Islet of Langerhans (tissue), 1 donor: Measurements from ENCODE around the gene ARRB2.
"Not testable (repeated sequence)": the region's sequence is repeated elsewhere in the genome, so short reads cannot be mapped to it uniquely, and the experiment has no call there.

Experiments used
- FAIRE-seq: peaks from one replicate; lab custom pipeline; 2011; peaks lifted over from hg19 to GRCh38; lab: Jason Lieb, UNC

The ARRB2 gene

DNA sequence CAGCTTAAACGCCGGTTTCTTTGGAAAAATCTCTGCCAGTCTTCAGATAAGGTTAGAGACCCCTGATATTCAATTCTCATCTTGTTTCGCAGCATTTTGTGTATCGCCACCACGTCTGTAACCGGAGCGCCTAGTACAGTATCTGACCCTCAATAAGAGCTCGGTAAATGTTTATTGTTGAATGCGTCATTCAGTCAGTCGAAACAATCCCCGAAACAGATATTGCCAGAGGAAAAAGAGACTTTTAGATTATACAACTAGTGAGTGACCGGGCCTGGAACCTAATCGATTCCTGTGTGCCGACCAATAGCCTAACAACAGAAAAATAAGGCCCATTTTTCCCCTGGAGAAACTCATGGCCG lies 7.1 kb upstream of the ARRB2 start:
- FAIRE-seq = no peak

DNA sequence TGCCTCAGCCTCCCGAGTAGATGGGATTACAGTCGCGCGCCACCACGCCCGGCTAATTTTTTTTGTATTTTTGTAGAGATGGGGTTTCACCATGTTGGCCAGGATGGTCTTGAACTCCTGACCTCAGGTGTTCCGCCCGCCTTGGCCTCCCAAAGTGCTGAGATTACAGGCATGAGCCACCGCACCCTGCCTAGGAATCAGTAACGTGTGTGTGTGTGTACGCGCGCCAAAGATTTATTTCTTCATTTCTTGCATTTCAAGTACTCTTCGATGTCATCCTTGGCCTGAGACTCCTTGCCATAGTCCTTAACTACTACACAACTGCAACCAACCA lies 5.9 kb upstream of the ARRB2 start:
- FAIRE-seq = not testable (repeated sequence)

DNA sequence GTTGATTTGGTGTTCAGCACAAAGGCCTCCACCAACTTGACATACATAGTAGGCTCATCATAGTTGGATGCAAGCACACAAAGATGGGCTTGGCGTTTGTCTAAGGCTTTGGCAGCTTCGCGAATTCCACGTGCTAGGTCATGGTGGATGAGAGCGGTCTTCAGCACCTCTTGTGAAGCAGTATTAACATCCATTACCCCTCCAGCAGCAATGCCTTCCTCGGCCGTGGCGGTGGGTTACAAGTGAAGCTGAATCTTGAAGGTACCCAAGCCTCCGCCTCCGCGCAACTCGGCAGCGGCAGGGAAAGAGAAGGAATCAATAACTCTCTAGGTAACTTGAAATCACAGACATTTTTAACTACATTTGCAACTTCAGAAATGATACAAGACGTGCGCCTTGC lies 5.4 kb upstream of the ARRB2 start:
- no peak for FAIRE-seq

DNA sequence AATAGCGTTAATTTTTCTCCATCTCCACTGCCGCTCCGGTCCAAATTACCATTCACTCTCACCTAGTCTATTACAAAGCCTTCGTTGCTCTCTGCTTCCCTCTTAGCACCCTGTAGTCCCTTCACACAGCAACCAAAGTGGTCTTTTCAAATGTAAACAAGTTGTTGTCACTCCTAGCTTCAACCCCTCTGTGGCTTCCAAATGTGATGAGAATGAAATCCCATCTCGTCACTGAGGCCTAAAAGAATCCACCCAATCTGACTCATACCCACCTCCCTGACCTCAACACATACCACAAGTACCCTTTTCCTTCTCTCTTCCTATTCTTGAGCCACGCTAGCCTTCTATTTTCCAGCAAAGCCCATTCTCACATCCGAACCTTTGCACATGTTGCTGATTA lies 4.3 kb upstream of the ARRB2 start:
- FAIRE-seq = no peak

DNA sequence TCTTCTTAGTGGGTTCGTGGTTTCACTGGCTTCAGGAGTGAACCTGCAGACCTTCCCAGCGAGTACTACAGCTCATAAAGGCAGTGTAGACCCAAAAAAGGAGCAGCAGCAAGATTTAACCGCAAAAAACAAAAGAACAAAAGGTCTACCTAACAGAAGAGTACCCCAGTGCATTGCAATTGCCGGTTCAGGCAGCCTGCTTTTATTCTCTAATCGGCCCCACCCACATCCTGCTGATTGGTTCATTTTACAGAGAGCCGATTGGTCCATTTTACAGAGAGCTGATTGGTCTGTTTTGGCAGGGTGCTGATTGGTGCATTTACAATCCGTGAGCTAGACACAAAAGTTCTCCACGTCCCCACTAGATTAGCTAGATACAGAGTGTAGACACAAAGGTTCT lies 2.0 kb upstream of the ARRB2 start:
- FAIRE-seq = no peak

DNA sequence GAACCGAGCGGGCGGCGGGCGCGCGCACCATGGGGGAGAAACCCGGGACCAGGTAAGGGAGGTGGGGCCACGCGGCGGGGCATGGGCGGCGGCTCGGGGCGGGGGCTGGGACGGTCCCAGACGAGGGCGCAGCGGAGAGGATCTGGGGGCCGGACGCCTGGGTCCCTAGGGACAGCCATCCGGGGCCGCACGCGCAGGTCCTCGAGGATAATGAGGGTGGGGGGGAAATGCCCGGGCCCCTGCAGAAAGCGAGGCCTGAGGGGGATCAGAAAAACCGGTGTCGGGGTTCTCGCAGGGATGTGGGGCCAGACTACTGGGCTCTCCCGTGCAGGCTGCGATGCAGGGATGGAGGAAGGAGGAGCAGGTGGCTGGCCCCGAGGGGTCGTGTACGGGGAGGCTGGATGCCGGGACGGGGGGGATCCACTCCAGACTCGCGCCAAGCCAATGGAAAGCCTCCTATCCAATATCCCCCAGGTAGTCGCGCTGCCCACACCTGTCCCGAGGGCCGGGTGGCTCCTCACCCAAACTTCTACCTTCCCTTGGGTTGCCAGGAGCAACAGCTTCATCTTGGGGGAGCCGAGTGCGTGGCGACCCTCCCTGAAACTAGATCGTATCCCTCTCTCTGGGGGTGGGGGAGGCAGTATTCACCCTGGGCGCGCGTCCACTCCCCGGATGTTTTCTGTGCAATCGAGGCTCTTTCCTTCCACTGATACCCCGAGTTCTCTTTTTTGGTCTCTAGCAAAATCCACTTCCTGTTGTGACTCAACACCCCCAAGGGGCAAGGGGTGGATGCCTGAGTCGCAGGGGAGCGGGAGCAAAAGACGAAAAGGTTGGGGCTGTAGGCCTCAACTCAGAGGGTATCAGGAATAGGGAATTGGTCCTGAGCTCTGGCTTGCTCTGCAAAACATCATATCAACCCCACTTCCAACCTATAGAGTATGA lies 532 bp downstream of the ARRB2 start:
- FAIRE-seq = no peak

DNA sequence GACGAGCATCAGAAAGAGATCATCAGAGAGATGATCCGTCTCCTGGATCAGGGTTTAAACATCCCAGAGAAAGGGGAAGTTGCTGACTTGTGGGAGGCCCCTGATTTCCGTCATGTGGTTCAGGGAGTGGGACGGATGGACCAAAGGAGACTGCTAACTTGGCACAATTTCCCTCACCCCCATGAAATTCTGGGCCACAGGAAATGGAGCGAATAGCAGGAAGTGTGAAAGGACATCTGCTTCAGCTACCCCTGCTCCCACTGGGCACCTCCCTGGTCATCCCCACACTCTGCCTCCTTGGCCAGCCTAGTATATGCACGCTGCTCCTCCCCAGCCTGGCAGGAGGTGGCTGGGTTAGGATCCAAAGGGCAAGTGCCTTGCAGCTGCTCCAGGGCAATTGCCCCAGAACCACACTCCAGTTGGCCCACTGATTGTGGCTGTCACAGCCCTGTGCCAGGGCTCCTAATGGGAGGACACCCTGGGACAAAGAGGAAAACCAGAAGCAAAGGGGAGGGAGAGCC lies 1.3 kb downstream of the ARRB2 start:
- no peak for FAIRE-seq

DNA sequence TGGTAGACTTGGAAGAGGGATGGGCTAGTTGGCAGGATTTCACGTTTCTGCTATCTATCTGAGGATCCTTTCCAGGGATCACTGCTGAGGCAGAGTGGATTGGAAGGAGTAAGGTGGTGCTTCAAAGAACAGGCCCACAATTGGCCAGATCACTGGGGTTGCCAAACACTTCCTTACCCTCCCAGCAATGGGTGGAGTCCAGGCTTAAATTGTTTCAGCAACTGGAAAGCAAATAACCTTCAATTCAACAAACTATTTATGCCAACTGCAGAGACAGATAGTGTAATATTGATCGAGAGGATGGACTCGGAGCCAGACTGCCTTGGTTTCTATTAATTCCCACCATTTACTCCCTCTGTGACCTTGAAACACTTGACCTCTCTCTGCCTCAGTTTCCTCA lies 2.1 kb downstream of the ARRB2 start:
- no peak for FAIRE-seq

DNA sequence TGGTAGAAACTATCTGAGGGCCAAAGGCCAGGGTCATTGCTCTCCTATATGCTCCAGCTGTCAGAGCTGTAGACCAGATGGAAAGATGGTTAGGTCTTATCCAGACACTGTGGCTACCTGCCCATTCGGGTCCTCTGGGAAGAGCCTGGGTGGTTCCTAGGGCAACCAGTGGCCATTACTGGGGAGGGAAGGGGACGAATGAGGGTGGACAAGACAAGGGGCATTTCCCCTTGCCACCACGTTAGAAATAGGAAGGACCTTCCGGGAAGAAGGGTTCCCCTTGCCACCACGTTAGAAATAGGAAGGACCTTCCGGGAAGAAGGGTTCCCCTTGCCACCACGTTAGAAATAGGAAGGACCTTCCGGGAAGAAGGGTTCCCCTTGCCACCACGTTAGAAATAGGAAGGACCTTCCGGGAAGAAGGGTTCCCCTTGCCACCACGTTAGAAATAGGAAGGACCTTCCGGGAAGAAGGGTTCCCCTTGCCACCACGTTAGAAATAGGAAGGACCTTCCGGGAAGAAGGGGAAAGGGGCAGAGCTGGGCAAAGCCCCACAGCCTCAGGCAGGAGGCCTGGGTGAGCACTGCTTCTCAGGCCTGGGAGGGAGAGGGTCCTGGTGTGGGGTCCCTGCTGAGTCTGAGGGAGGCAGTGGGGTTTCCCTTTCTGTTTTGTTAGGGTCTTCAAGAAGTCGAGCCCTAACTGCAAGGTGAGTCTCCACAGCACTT lies 4.1 kb downstream of the ARRB2 start:
- not testable (repeated sequence) for FAIRE-seq

DNA sequence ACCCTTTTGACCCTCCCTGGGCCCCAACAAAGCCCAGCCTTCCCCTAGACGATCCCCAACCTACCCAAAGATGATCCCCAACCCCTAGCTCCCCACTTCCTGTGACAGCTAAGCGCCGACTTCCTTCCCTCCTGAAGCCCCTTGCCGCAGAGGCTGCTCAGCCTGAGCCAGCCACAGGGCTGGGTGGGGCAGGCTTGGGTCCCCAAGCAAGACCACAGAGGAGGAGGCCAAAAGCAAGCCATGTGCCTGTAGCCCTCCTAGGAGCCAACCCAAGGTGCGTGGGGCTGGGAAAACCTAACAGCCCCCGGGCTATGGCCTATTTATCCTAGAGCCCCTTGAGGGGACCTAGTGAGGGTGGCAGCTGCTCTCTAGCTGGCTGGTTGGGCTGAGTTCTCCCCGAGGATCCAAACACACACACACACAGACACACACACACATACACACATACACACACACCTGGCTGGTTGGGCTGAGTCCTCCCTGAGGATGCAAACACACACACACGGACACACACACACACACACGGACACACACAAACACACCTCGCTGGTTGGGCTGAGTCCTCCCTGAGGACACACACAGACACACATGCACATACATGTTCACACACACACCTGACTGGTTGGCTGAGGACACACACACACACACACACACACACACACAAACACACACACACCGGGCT lies 4.8 kb downstream of the ARRB2 start:
- no peak for FAIRE-seq

DNA sequence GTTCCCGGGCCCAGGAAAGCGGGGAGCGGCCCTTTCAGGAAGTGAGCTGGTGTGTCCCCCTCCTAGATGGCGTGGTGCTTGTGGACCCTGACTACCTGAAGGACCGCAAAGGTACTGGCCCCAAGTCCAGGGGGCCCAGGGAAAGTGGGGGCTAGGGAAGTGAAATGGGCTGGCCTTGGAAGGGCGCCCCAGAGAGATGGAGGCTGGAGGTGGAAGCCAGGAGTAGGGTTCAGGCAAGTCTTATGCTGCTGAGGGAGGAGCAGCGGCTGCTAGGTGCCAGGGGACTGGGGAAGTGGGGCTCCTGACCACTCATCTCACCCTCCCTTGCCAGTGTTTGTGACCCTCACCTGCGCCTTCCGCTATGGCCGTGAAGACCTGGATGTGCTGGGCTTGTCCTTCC lies 5.6 kb downstream of the ARRB2 start:
- no peak for FAIRE-seq

DNA sequence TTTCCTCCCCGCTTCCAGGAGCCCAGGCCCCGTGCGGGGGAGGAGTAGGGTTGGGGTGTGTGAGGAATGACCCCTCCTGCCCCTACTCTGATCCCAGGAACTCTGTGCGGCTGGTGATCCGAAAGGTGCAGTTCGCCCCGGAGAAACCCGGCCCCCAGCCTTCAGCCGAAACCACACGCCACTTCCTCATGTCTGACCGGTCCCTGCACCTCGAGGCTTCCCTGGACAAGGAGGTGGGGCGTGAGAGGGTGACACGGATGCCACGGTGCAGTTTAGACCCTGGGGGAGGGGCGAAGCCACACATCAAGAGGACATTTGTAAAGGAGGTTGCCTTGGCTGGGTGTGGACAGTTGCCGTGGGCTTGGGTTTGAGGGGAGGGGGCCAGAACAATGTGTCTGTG lies 7.4 kb downstream of the ARRB2 start:
- no peak for FAIRE-seq

DNA sequence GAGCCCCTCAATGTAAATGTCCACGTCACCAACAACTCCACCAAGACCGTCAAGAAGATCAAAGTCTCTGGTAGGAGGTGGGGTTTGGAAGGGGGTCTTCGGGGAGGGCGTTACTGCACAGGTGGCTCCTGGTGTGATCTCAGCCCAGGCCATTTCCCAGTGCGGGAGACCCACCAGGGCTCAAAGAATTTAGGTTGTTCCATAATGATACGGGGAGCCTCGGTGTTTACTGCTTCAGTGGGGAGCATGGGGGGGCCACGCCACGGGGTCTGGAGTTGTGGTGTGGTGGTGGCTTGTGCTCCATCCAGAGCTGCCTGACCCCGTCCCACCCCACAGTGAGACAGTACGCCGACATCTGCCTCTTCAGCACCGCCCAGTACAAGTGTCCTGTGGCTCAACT lies 7.8 kb downstream of the ARRB2 start:
- FAIRE-seq = no peak

DNA sequence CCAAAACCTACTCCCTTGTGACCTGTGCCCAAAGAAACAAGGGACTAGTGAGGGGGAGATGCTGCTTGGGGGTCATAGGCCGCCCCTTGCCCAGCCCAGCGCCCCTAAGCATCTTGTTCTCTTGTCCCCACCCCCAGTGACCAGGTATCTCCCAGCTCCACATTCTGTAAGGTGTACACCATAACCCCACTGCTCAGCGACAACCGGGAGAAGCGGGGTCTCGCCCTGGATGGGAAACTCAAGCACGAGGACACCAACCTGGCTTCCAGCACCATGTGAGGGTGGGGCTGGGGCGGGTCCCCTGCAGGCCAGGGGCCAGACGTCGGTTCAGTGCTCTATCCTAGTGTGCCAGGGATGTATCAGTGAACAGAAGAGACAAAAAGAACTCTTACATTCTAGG lies 8.7 kb downstream of the ARRB2 start:
- no peak for FAIRE-seq

DNA sequence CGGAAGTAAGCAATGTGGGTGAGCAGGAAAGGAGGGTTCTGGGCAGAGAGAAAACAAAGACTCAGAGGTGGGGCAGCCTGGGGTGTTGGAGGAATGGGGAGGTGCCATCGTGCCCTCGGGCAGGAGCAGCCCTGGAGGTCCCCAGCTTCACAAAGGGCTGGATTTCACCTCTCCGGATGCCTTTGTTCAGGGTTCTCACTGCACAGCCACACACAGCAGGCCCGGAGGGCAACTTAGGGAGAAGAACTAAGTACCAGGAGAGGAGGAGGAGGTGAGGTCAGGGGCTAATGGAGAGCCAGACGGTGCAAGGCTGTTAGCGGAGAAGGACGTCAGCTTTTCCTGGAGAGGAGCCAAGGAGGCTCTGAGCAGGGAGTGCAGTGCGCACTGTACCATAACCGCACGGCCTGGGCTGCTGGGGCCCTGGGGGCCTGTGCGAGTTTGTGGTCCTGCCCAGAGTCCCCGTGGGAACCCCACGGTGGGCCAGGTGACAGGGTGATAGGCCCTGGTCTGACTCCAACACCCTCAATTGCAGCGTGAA lies 9.3 kb downstream of the ARRB2 start:
- no peak for FAIRE-seq

DNA sequence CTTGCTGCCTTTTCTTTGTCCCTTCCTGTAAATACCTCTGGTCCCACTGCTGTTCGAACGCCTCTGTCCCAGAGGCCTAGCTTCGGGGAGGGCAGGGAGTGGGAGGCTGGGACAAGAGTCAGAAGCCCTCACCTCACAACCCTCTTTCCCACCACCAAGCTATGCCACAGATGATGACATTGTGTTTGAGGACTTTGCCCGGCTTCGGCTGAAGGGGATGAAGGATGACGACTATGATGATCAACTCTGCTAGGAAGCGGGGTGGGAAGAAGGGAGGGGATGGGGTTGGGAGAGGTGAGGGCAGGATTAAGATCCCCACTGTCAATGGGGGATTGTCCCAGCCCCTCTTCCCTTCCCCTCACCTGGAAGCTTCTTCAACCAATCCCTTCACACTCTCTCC lies 10.4 kb downstream of the ARRB2 start:
- FAIRE-seq = no peak

DNA sequence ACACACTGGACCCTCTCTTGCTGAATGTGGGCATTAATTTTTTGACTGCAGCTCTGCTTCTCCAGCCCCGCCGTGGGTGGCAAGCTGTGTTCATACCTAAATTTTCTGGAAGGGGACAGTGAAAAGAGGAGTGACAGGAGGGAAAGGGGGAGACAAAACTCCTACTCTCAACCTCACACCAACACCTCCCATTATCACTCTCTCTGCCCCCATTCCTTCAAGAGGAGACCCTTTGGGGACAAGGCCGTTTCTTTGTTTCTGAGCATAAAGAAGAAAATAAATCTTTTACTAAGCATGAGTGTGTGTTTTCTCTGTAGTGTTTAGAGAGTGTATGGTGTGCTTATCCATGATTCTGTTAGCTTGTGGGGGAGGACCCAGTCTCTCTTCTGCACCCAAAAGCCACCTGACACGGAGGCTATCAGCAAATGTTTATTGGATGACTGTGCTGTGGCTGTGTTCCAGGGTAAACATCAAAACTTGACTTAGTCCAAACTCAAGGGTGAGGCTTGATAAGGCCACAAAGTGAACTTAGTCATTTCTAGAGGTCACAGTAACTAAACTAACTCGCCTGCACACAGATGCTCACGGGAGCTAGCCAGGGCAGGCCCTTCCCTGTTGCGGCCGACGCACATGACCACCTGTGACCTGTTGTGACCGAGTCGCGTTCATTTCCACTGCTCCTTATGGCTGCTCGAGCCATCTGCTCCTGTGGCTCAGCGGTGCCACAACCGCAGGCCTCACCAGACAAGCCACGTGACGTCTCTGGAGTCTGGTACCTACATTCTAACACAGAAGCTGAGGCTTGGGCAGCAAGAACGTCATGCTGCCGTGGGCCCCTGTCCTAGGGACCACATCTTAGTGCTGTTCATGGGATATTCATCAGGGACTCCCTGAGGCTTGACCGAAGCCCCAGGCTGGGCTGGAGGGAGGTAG lies 11.0 kb downstream of the ARRB2 start:
- FAIRE-seq = peak; percentile 87

DNA sequence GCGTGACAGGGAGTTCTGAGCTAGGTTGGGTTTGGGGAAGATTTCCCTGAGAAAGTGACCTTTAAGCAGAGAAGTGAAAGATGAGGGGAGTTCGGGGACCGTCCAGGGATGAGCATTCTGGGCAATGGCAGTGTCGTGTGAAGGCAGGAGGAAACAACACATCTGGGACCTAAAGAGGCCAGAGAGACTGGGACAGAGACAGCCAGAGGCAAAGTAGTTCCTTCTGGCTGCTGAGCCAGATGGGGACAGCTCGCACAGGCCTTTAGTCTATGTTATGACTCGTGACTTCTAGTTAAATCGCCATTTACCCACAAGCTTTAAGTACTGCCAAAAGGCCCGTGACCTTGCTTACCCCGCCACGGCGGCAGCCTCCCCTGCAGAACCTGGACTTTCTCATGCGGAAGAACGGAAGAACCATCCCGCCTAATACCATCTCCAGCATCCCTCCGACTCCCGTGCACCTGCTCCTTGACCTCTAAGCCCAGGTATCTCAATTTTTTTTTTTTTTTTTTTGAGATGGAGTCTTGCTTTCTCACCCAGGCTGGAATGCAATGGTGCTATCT lies 12.3 kb downstream of the ARRB2 start:
- no peak for FAIRE-seq

DNA sequence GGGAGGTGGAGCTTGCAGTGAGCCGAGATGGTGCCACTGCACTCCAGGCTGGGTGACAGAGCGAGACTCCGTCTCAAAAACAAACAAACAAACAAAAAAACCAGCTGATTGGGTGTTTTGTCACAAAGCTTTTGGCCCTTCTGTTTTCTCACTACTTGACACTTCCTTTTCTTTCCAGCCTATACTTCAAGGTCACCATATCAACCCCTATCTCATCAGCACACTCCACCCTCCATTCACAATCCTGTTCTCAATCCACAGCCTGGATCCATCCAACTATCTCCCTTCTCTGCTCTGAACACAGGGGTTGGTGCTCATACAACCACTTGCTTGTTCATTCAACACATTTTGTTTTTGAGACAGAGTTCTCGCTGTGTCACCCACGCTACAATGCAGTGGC lies 14.2 kb downstream of the ARRB2 start:
- no peak for FAIRE-seq

DNA sequence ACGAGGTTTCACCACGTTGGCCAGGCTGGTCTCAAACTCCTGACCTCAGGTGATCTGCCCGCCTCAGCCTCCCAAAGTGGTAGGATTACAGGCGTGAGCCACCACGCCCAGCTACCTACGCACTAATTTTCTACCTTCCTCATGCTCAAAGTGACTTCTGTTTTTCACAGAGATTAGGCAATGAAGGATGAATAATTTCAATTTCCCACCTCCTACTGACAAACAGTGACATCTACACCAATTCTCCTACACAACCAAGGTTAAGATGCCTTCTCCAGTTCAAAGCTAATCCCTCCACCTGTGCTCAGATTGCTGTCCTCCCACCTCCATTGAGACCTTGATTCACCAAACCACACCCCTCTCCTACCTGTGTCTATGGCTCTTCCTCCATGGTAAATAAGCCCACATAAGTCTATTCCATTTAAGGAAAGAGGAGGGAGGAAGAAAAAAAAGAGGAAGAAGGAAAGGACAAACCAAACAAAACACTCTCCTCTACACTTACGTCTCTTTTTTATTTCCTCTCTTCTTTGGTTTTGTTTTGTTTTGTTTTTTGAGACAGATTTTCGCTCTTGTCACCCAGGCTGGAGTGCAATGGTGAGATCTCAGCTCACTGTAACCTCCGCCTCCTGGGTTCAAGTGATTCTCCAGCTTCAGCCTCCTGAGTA lies 15.3 kb downstream of the ARRB2 start:
- no peak for FAIRE-seq

DNA sequence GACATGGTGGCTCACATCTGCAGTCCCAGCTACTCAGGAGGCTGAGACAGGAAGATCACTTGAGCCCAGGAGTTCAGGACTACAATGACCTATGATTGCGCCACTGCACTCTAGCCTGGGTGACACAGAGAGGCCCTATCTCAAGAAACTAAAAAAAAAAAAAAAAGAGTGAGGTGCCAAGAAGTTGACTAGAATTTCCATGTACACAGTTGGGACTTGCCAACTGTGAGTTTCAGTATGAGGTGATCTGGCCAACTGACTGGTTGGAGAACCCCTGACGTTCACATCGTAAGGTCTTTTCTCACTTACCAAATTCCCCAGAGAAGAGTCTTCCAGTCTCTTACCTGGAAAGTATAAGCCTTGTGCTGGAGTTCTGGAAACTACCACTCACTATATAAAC lies 17.7 kb downstream of the ARRB2 start:
- FAIRE-seq = no peak
